ENCODE data around the gene ISG15. TPM values are rescaled to one million over a fixed set of nuclear protein-coding genes. Genes with fewer than 3 reads are reported as not detected.
"Not testable (repeated sequence)": the region's sequence is repeated elsewhere in the genome, so short reads cannot be mapped to it uniquely, and the experiment has no call there.

Gene ISG15
- total RNA-seq, 2 donors from 2014 or later = 46.6 to 48.4 TPM

DNA sequence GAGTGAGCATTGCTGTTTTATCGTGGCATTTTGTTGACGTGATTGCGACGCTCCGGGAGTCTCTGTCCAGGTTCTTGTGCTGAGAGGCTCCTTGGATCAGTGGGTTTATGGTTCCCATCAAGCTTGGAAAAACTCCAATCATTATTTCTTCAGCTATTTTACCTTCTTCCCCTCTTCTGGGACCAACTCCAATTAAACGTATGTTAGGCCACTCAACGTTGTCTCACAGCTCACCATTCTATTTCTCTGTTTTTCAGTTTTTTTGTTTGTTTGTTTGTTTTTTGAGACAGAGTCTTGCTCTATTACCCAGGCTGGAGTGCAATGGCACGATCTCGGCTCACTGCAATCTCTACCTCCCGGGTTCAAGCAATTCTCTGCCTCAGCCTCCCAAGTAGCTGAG is 21.4 kb upstream of the ISG15 start:
- Mint-ChIP-seq H3K27ac (no peak overlapping the region), H3K27me3 (ENCODE audit: insufficient read depth) (peaks cover 90% of the 10 kb centered on the region), H3K4me3 (no peak overlapping the region), H3K4me1 (peaks cover 3% of the 10 kb centered on the region), H3K9me3 (peaks cover 24% of the 10 kb centered on the region), H3K36me3 (ENCODE audit: low read depth) (no peaks in the 10 kb centered on the region)
- WGBS, 2 experiments (ENCODE audit: insufficient coverage in 1 of 2, insufficient read length in 1 of 2) = 94 to 99% methylated on average over 8 to 10 of the region's 10 CpGs
- Histone ChIP-seq H3K4me1 (ENCODE audit: control insufficient read depth, insufficient read depth, low read length) (no peaks in the 10 kb centered on the region), H3K27me3 (ENCODE audit: control insufficient read depth, insufficient read depth, low read length, poor library complexity, severe bottlenecking) (peaks cover 51% of the 10 kb centered on the region), H3K9ac (ENCODE audit: extremely low read depth, low read length, poor library complexity, severe bottlenecking) (no peak overlapping the region), H3K27ac (ENCODE audit: low read depth, low read length) (no peak overlapping the region), H3K9me3 (ENCODE audit: control insufficient read depth, low read length) (peaks cover 15% of the 10 kb centered on the region), H3K36me3 (ENCODE audit: control insufficient read depth, insufficient read depth, low read length) (no peaks in the 10 kb centered on the region), H3K4me3 (ENCODE audit: low read length) (no peak overlapping the region)
- TF ChIP-seq, protein P1, sequence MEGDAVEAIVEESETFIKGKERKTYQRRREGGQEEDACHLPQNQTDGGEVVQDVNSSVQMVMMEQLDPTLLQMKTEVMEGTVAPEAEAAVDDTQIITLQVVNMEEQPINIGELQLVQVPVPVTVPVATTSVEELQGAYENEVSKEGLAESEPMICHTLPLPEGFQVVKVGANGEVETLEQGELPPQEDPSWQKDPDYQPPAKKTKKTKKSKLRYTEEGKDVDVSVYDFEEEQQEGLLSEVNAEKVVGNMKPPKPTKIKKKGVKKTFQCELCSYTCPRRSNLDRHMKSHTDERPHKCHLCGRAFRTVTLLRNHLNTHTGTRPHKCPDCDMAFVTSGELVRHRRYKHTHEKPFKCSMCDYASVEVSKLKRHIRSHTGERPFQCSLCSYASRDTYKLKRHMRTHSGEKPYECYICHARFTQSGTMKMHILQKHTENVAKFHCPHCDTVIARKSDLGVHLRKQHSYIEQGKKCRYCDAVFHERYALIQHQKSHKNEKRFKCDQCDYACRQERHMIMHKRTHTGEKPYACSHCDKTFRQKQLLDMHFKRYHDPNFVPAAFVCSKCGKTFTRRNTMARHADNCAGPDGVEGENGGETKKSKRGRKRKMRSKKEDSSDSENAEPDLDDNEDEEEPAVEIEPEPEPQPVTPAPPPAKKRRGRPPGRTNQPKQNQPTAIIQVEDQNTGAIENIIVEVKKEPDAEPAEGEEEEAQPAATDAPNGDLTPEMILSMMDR (conservative IDR thresholded peaks at IDR 0.05) = no peak
- DNase-seq = no peak

DNA sequence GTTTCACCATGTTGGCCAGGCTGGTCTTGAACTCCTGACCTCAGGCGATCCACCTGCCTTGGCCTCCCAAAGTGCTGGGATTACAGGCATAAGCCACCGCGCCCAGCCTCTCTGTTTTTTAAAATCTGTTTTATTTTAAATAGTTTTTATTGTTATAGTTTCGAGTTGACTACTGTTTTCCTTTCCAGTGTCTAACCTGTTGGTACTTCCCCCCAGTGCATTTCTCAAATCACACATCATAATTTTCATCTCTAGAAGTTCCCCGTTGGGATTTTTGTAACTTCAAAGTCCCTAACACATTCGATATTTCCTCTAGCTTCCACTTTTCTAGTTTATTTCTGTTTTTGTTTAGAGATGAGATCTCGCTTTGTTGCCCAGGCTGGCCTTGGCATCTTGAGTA is 20.9 kb upstream of the ISG15 start:
- no peak overlapping the region for H3K4me3 Mint-ChIP-seq
- Histone ChIP-seq H3K4me3 (ENCODE audit: low read length) (no peak overlapping the region), H3K9me3 (ENCODE audit: control insufficient read depth, low read length) (peaks cover 15% of the 10 kb centered on the region), H3K9ac (ENCODE audit: extremely low read depth, low read length, poor library complexity, severe bottlenecking) (no peak overlapping the region), H3K36me3 (ENCODE audit: control insufficient read depth, insufficient read depth, low read length) (no peaks in the 10 kb centered on the region), H3K27ac (ENCODE audit: low read depth, low read length) (no peak overlapping the region), H3K4me1 (ENCODE audit: control insufficient read depth, insufficient read depth, low read length) (no peaks in the 10 kb centered on the region), H3K27me3 (ENCODE audit: control insufficient read depth, insufficient read depth, low read length, poor library complexity, severe bottlenecking) (peaks cover 56% of the 10 kb centered on the region)
- H3K27ac Mint-ChIP-seq = no peak overlapping the region
- no peaks in the 10 kb centered on the region for H3K36me3 Mint-ChIP-seq (ENCODE audit: low read depth)
- H3K4me1 Mint-ChIP-seq = peaks cover 3% of the 10 kb centered on the region
- DNase-seq = no peak
- peaks cover 24% of the 10 kb centered on the region for H3K9me3 Mint-ChIP-seq
- WGBS, 2 experiments (ENCODE audit: insufficient coverage in 1 of 2, insufficient read length in 1 of 2) = 92 to 100% methylated on average over 1 to 7 of the region's 7 CpGs
- H3K27me3 Mint-ChIP-seq (ENCODE audit: insufficient read depth) = peaks cover 93% of the 10 kb centered on the region
- TF ChIP-seq, protein P1 (conservative IDR thresholded peaks at IDR 0.05) = no peak

DNA sequence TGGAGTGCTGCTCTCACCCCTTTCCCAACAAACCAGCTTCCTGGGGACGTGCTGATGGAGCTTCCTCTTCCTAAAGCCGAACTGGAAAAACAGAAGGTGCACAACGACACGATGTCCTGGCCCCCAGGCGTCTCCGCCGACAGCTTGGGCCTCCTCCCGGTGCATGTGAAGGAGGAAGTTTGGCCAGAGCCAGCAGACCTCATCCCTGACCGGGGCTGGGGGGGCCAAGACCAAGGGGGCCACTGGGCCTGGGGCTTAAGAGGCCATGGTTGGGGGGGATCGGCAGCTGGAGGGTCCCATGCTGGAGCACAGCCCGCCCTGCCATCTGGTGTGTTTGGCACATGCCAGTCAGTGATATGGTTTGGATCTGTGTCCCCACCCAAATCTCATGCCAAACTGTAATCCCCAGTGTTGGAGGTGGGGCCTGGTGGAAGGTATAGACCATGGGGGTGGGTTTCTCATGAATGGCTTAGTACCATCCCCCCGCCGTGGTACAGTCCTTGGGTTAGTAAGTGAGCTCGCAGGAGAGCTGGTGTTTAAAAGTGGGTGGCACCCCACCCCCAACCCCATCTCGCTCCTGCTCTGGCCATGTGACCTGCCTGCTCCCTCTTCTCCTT is 19.8 kb upstream of the ISG15 start:
- Histone ChIP-seq H3K9ac (ENCODE audit: extremely low read depth, low read length, poor library complexity, severe bottlenecking) (no peak overlapping the region), H3K4me1 (ENCODE audit: control insufficient read depth, insufficient read depth, low read length) (no peaks in the 10 kb centered on the region), H3K9me3 (ENCODE audit: control insufficient read depth, low read length) (peaks cover 15% of the 10 kb centered on the region), H3K27me3 (ENCODE audit: control insufficient read depth, insufficient read depth, low read length, poor library complexity, severe bottlenecking) (peaks cover 55% of the 10 kb centered on the region), H3K36me3 (ENCODE audit: control insufficient read depth, insufficient read depth, low read length) (no peaks in the 10 kb centered on the region), H3K4me3 (ENCODE audit: low read length) (no peak overlapping the region), H3K27ac (ENCODE audit: low read depth, low read length) (no peak overlapping the region)
- WGBS, 2 experiments (ENCODE audit: insufficient coverage in 1 of 2, insufficient read length in 1 of 2) = 80 to 83% methylated on average over 1 to 15 of the region's 15 CpGs
- Mint-ChIP-seq H3K27me3 (ENCODE audit: insufficient read depth) (peaks cover 91% of the 10 kb centered on the region), H3K9me3 (peaks cover 24% of the 10 kb centered on the region), H3K4me1 (peaks cover 3% of the 10 kb centered on the region), H3K36me3 (ENCODE audit: low read depth) (no peaks in the 10 kb centered on the region), H3K27ac (no peak overlapping the region), H3K4me3 (no peak overlapping the region)
- TF ChIP-seq, protein P1 (conservative IDR thresholded peaks at IDR 0.05) = no peak
- no peak for DNase-seq

DNA sequence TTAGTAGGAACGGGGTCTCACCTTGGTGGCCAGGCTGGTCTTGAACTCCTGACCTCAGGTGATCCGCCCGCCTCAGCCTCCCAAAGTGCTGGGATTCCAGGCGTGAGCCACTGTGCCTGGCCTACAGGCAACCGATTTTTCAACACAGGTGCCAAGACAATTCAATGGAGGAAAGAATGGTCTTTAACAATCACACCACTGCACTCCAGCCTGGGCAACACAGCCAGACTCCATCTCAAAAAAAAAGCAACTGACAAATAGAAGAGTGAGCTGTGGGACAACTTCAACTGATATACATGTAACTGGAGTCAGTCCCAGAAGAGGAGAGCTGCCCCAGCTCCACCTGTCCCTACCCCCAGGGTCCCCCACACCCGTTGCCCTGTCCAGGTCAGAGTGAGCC is 18.8 kb upstream of the ISG15 start:
- Mint-ChIP-seq H3K27me3 (ENCODE audit: insufficient read depth) (peaks cover 88% of the 10 kb centered on the region), H3K9me3 (peaks cover 19% of the 10 kb centered on the region)
- not testable (repeated sequence) for H3K4me3 Mint-ChIP-seq; H3K4me1 ChIP-seq (ENCODE audit: control insufficient read depth, insufficient read depth, low read length); H3K36me3 ChIP-seq (ENCODE audit: control insufficient read depth, insufficient read depth, low read length); H3K27ac Mint-ChIP-seq; H3K4me3 ChIP-seq (ENCODE audit: low read length); H3K9ac ChIP-seq (ENCODE audit: extremely low read depth, low read length, poor library complexity, severe bottlenecking); H3K36me3 Mint-ChIP-seq (ENCODE audit: low read depth); DNase-seq; H3K27ac ChIP-seq (ENCODE audit: low read depth, low read length); H3K4me1 Mint-ChIP-seq
- WGBS, 2 experiments (ENCODE audit: insufficient coverage in 1 of 2, insufficient read length in 1 of 2) = 75 to 93% methylated on average over 2 to 6 of the region's 6 CpGs
- Histone ChIP-seq H3K9me3 (ENCODE audit: control insufficient read depth, low read length) (peaks cover 15% of the 10 kb centered on the region), H3K27me3 (ENCODE audit: control insufficient read depth, insufficient read depth, low read length, poor library complexity, severe bottlenecking) (peaks cover 45% of the 10 kb centered on the region)

Measured in endodermal cell (in vitro differentiated cells).